ENCODE data around the gene TOMM20.
A peak's percentile ranks its signal among the peaks of the same experiment; 100 is the strongest.

Gene TOMM20

DNA sequence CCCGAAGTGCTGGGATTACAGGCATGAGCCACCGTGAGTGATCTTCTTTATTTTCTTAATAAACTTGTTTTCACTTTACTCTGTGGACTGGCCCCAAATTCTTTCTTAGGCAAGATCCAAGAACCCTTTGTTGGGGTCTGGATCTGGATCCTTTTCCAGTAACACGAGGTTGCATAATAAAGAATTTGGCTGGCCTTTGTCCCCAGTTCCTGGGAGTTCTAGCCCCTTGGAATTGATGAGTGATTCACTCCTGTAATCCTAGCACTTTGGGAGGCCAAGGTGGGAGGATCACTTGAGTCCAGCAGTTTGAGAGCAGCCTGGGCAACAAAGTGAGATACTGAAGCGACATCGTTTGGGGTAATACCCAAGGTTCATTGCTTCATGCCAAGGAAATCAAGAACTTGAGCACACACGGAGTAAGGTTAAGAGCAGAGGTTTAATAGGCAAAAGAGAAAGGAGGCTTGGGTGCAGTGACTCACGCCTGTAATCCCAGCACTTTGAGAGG is 2.2 kb upstream of the TOMM20 start:
- TF ChIP-seq, protein P1, sequence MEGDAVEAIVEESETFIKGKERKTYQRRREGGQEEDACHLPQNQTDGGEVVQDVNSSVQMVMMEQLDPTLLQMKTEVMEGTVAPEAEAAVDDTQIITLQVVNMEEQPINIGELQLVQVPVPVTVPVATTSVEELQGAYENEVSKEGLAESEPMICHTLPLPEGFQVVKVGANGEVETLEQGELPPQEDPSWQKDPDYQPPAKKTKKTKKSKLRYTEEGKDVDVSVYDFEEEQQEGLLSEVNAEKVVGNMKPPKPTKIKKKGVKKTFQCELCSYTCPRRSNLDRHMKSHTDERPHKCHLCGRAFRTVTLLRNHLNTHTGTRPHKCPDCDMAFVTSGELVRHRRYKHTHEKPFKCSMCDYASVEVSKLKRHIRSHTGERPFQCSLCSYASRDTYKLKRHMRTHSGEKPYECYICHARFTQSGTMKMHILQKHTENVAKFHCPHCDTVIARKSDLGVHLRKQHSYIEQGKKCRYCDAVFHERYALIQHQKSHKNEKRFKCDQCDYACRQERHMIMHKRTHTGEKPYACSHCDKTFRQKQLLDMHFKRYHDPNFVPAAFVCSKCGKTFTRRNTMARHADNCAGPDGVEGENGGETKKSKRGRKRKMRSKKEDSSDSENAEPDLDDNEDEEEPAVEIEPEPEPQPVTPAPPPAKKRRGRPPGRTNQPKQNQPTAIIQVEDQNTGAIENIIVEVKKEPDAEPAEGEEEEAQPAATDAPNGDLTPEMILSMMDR (IDR thresholded peaks at IDR 0.05; ENCODE audit: low read depth, low read length): no peak
- no peak for TF ChIP-seq EZH2phosphoT487 (IDR thresholded peaks at IDR 0.05; ENCODE audit: low read depth)
- no peak overlapping the region for H3K27ac ChIP-seq (ENCODE audit: low read length)

DNA sequence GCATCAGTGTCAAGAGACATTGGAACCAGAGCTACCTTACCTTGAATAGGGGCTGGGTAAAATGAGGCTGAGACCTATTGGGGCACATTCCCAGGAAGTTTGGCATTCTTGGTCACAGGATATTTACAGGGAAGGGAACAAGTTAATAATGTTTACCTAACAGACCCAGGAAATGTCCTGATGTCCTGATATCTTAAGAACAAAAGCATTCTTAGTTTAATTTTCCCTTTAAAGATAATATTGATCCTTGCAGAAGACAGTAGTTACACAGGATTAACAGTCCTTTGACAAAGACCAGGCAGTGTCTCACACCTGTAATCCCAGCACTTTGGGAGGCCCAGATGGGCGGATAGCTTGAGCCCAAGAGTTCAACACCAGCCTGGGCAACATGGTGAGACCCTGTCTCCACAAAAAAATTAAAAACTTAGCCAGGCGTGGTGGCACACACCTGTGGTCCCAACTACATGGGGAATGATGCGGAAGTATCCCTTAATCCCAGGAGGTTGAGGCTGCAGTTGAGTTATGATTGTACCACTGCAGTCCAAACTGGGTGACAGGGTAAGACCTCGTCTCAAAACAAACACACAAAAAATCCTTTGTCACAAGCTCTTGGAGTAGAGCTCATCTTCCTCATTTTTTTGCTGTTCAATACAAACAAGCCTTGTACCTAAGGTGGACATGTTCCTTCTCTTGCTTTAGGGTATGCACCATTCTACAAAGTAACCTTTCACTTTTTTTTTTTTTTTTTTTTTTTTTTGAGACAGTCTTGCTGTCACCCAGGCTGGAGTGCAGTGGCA is 1.3 kb upstream of the TOMM20 start:
- Histone ChIP-seq H3K9me3 (ENCODE audit: insufficient read depth, low read length) (no peaks in the 10 kb centered on the region), H3K27ac (ENCODE audit: low read length) (no peak overlapping the region), H4K20me1 (ENCODE audit: insufficient read depth, low read length) (peaks cover 26% of the 10 kb centered on the region), H3K4me2 (ENCODE audit: low read length) (no peak overlapping the region), H3K79me2 (ENCODE audit: low read length) (peaks cover 43% of the 10 kb centered on the region), H3K9ac (ENCODE audit: low read length) (no peak overlapping the region), H3K27me3 (ENCODE audit: low read depth, low read length) (no peaks in the 10 kb centered on the region), H3K36me3 (replicated peaks; ENCODE audit: low read depth, low read length) (peaks cover 27% of the 10 kb centered on the region), H2AFZ (ENCODE audit: low read depth, low read length) (no peak overlapping the region), H3K4me3 (ENCODE audit: low read length) (no peak overlapping the region), H3K4me1 (ENCODE audit: low read length) (peaks cover 18% of the 10 kb centered on the region)
- TF ChIP-seq, protein P1 (IDR thresholded peaks at IDR 0.05; ENCODE audit: low read depth, low read length): no peak
- no peak for TF ChIP-seq EZH2phosphoT487 (IDR thresholded peaks at IDR 0.05; ENCODE audit: low read depth)

More for the DNA sequence above, 2.2 kb upstream of the TOMM20 start:
- Histone ChIP-seq H4K20me1 (ENCODE audit: insufficient read depth, low read length) (peaks cover 19% of the 10 kb centered on the region), H3K9ac (ENCODE audit: low read length) (no peak overlapping the region), H3K36me3 (replicated peaks; ENCODE audit: low read depth, low read length) (peaks cover 32% of the 10 kb centered on the region), H3K4me2 (ENCODE audit: low read length) (no peak overlapping the region), H3K4me1 (ENCODE audit: low read length) (peaks cover 18% of the 10 kb centered on the region), H3K4me3 (ENCODE audit: low read length) (no peak overlapping the region), H2AFZ (ENCODE audit: low read depth, low read length) (no peak overlapping the region), H3K9me3 (ENCODE audit: insufficient read depth, low read length) (no peaks in the 10 kb centered on the region), H3K27me3 (ENCODE audit: low read depth, low read length) (no peaks in the 10 kb centered on the region), H3K79me2 (ENCODE audit: low read length) (peaks cover 34% of the 10 kb centered on the region)

DNA sequence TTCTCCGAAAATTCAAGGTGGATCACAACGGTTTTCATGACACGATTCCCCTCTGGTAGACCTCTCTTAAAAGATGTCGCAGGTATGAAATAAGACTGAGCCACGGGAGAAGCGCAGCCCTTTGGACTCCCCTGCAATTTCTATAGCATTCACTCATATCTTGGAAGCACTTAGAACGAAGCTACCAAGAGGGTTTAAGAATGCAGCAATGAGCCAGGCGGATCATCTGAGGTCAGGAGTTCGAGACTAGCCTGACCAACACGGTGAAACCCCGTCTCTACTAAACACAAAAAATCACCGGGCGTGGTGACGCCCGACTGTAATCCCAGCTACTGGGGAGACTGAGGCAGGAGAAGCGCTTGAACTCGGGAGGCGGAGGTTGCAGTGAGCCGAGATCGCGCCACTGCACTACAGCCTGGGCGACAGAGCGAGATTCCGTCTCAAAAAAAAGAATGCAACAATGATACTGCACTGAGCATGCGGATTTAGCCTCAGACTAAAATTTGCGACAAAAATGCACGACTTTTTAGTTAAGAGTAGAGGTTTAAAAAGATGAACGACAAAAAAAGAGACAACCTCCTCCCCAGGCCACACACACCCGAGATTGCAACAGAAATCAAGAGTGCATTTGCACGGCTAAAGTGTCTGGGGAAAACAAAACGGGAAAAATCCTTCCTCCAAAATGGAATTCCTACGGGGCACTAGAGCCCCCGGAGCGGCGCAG is 743 bp downstream of the TOMM20 start:
- Histone ChIP-seq H3K9me3 (ENCODE audit: insufficient read depth, low read length) (no peaks in the 10 kb centered on the region), H3K27ac (ENCODE audit: low read length) (peak overlapping the region; percentile 60), H3K4me3 (ENCODE audit: low read length) (peak overlapping the region; percentile 94), H4K20me1 (ENCODE audit: insufficient read depth, low read length) (peaks cover 47% of the 10 kb centered on the region), H3K36me3 (replicated peaks; ENCODE audit: low read depth, low read length) (peaks cover 33% of the 10 kb centered on the region), H2AFZ (ENCODE audit: low read depth, low read length) (peak overlapping the region; percentile 19; the same call in 1 of the 2 replicates), H3K4me2 (ENCODE audit: low read length) (peak overlapping the region; percentile 89), H3K9ac (ENCODE audit: low read length) (peak overlapping the region; percentile 85), H3K4me1 (ENCODE audit: low read length) (peaks cover 18% of the 10 kb centered on the region), H3K27me3 (ENCODE audit: low read depth, low read length) (no peaks in the 10 kb centered on the region), H3K79me2 (ENCODE audit: low read length) (peaks cover 63% of the 10 kb centered on the region)
- TF ChIP-seq, protein P1 (IDR thresholded peaks at IDR 0.05; ENCODE audit: low read depth, low read length): no peak
- no peak for TF ChIP-seq EZH2phosphoT487 (IDR thresholded peaks at IDR 0.05; ENCODE audit: low read depth)

DNA sequence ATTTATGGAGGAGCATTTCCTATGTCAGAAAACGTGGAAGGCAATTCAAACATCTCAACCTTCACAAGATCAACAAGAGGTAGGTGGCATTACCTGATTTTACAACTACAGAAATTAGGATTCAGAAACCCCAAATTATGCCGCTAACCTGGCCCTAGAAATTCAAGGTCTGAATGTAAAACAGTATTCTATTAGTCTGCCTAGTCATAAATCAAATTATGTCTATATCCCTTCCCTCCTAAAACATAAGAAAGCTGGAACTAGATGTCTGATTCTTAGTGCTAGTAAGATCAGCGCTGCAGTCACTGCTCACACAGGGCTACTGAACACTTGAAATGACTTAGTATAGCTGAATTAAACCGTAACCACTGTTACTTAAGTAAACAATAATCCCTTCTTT is 1.4 kb downstream of the TOMM20 start:
- Histone ChIP-seq H4K20me1 (ENCODE audit: insufficient read depth, low read length) (peaks cover 54% of the 10 kb centered on the region), H2AFZ (ENCODE audit: low read depth, low read length) (no peak overlapping the region), H3K79me2 (ENCODE audit: low read length) (peaks cover 70% of the 10 kb centered on the region), H3K9ac (ENCODE audit: low read length) (peak overlapping the region; percentile 85), H3K27ac (ENCODE audit: low read length) (no peak overlapping the region), H3K4me3 (ENCODE audit: low read length) (peak overlapping the region; percentile 94), H3K9me3 (ENCODE audit: insufficient read depth, low read length) (no peaks in the 10 kb centered on the region), H3K4me2 (ENCODE audit: low read length) (peak overlapping the region; percentile 89), H3K27me3 (ENCODE audit: low read depth, low read length) (no peaks in the 10 kb centered on the region), H3K4me1 (ENCODE audit: low read length) (peaks cover 18% of the 10 kb centered on the region), H3K36me3 (replicated peaks; ENCODE audit: low read depth, low read length) (peaks cover 35% of the 10 kb centered on the region)
- TF ChIP-seq, protein P1 (IDR thresholded peaks at IDR 0.05; ENCODE audit: low read depth, low read length): no peak
- no peak for TF ChIP-seq EZH2phosphoT487 (IDR thresholded peaks at IDR 0.05; ENCODE audit: low read depth)

All from OCI-LY3 (cell line).